GM12891 (cell line): Measurements from ENCODE around the gene KCNQ5.

Source experiments
- DNase-seq: peaks from one replicate; pipeline ENCODE4 v3.0.0; 2011; ENCODE audit warnings: low spot score; ENCODE audit not compliant: insufficient read length
- FAIRE-seq: peaks from 2 replicates; lab custom pipeline; 2011; peaks lifted over from hg19 to GRCh38; lab: Jason Lieb, UNC
- PAX5 ChIP-seq: IDR thresholded peaks from 2 replicates; pipeline ENCODE4 v1.6.1; 2011; ENCODE audit warnings: low read length, moderate library complexity, mild to moderate bottlenecking; ENCODE audit not compliant: insufficient read depth, severe bottlenecking
- POLR2A ChIP-seq: IDR thresholded peaks from 2 replicates; pipeline ENCODE4 v1.6.1; 2011; ENCODE audit warnings: low read depth, low read length, control low read depth
- POLR2AphosphoS5 ChIP-seq: IDR thresholded peaks from 2 replicates; pipeline ENCODE4 v1.6.1; 2011; ENCODE audit warnings: low read depth, low read length, control low read depth
- POU2F2 ChIP-seq: IDR thresholded peaks from 2 replicates; pipeline ENCODE4 v1.6.1; 2011; ENCODE audit warnings: low read depth, mild to moderate bottlenecking, control low read depth, low read length, moderate library complexity
- SPI1 ChIP-seq: IDR thresholded peaks from 2 replicates; pipeline ENCODE4 v1.6.1; 2011; ENCODE audit warnings: low read depth, low read length, control low read depth
- TAF1 ChIP-seq: IDR thresholded peaks from 2 replicates; pipeline ENCODE4 v1.6.1; 2011; ENCODE audit warnings: low read depth, low read length, control low read depth

Gene KCNQ5

GRCh38 chr6:72696055-72696454, 74.2 kb downstream of the KCNQ5 start:
- TF ChIP-seq POLR2AphosphoS5 (no peak), POLR2A (no peak), PAX5 (no peak), POU2F2 (no peak), TAF1 (no peak), SPI1 (no peak)
- DNase-seq (no peak), FAIRE-seq (no peak)

- FAIRE-seq (no peak), DNase-seq (no peak)
- TF ChIP-seq POLR2AphosphoS5: no peak
- no peak for TF ChIP-seq POU2F2
- 0 out of 2 replicates have a peak, but pooled peaks have one; percentile 4 for TF ChIP-seq SPI1
These were observed 77.3 kb downstream of the KCNQ5 start for GRCh38 chr6:72699159-72699558.

GRCh38 chr6:72702421-72702820, 80.6 kb downstream of the KCNQ5 start:
- no peak for TF ChIP-seq SPI1
- TF ChIP-seq PAX5: no peak
- no peak for TF ChIP-seq POLR2A
- TF ChIP-seq POU2F2: no peak
- TF ChIP-seq TAF1: no peak
- no peak for TF ChIP-seq POLR2AphosphoS5
- FAIRE-seq: no peak
- DNase-seq: no peak

DNA sequence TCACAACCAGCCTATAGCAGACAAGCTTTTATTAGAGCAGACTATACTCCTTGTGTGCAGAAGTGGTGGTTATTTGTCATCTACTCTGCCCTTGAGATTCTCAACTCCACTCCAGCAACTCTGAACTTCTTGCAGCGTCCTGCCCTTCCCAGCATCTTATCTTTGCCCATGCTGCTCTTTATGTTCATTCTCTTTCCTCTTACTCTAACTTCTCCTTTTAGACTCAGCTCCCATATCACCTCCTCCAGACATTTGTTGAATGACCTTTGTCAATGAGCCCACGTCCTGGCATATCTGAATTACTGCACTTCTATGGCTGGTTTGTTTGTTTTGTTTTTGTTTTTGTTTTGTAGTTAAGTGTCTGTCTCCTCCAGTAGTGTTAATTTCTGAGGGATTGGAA, 81.2 kb downstream of the KCNQ5 start:
- no peak for FAIRE-seq
- no peak for DNase-seq
- TF ChIP-seq POLR2A: no peak
- no peak for TF ChIP-seq PAX5
- TF ChIP-seq POLR2AphosphoS5: no peak
- TF ChIP-seq SPI1: no peak
- TF ChIP-seq TAF1: no peak
- no peak for TF ChIP-seq POU2F2

GRCh38 chr6:72704979-72705378, 83.1 kb downstream of the KCNQ5 start:
- no peak for FAIRE-seq
- TF ChIP-seq POLR2AphosphoS5: no peak
- TF ChIP-seq POLR2A: no peak
- TF ChIP-seq SPI1: no peak
- DNase-seq: no peak

GRCh38 chr6:72709431-72709830, 87.6 kb downstream of the KCNQ5 start:
- TF ChIP-seq POLR2AphosphoS5 (no peak), POU2F2 (no peak), TAF1 (no peak), SPI1 (no peak), PAX5 (no peak), POLR2A (no peak)
- no peak for FAIRE-seq
- DNase-seq: no peak

GRCh38 chr6:72711731-72712130, 89.9 kb downstream of the KCNQ5 start:
- FAIRE-seq: no peak
- no peak for DNase-seq
- TF ChIP-seq POLR2A (no peak), SPI1 (no peak), POU2F2 (no peak), TAF1 (no peak), POLR2AphosphoS5 (no peak), PAX5 (no peak)

- no peak for TF ChIP-seq SPI1
- TF ChIP-seq POU2F2: no peak
- TF ChIP-seq POLR2A: no peak
- no peak for TF ChIP-seq TAF1
- TF ChIP-seq POLR2AphosphoS5: no peak
- TF ChIP-seq PAX5: no peak
- DNase-seq: no peak
- no peak for FAIRE-seq
These were observed 91.0 kb downstream of the KCNQ5 start for GRCh38 chr6:72712910-72713309.

DNA sequence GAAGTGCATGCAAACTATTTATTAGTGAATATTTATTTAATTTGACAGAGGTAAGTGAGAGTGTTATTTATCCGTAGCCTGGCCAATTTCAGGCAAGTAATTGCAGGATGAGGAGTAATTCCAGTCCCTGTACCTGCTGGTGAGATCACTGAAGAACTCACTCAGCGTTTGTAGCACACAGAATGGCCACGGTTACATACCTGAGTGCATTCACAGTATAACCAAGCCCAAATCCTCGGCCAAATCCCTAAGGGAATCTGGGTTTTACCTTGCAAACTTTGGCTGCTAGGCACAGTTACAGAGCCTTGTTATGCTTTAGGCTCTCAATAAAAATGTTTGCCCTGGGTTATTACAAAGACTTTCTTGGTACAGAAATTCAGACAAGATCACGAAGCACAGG, 93.3 kb downstream of the KCNQ5 start:
- TF ChIP-seq SPI1 (no peak), POU2F2 (no peak), TAF1 (no peak), POLR2AphosphoS5 (no peak), PAX5 (no peak), POLR2A (no peak)
- FAIRE-seq (no peak), DNase-seq (no peak)

DNA sequence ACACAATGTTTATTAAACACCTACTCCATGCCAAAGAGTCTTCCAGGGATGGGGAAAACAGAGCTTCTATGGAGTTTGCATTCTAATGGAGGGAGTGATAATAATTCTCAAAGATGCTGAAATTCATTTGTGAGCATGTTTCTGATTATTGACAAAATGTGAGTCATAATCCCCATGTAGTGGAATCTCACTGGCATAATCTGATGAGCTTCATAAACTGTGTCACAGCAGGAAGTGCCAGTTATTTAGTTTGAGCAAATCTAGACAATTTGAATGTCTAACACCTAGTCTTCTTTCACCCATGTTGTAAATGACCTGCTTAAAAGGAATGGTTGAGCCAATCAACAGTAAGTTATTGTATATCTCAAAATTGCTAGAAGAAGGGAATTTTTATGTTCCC, 95.1 kb downstream of the KCNQ5 start:
- TF ChIP-seq POU2F2 (no peak), SPI1 (no peak), POLR2A (no peak), POLR2AphosphoS5 (no peak), TAF1 (no peak), PAX5 (no peak)
- no peak for FAIRE-seq
- no peak for DNase-seq

- FAIRE-seq (no peak), DNase-seq (no peak)
- TF ChIP-seq POLR2A (no peak), POLR2AphosphoS5 (no peak), PAX5 (no peak)
These were observed 98.6 kb downstream of the KCNQ5 start for GRCh38 chr6:72720464-72720863.
